ENCODE results near the gene BTBD10.

BTBD10 gene

DNA sequence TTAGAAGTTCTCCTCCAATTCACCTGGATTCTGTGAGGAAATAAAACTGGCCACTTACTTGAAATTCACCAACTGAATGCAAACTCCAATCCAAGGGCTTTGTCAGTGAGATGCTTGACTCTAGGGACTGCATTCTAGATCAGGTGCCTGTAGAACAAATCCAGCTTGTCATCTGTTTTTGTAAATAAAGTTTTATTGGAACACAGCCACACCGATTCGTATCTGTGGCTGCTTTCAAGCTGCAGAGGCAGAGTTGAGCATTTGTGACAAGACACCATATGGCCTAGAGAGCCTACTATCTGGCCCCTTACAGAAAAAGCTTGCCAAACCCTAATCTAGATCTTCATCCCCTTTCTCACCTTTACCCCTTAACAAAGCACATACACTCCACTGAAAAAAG, 82.3 kb downstream of the BTBD10 start:
- no peak for DNase-seq (ENCODE audit: low read depth)
- no peak overlapping the region for H3K4me3 ChIP-seq (replicated peaks; ENCODE audit: low read depth, low read length)
- TF ChIP-seq, protein P1, sequence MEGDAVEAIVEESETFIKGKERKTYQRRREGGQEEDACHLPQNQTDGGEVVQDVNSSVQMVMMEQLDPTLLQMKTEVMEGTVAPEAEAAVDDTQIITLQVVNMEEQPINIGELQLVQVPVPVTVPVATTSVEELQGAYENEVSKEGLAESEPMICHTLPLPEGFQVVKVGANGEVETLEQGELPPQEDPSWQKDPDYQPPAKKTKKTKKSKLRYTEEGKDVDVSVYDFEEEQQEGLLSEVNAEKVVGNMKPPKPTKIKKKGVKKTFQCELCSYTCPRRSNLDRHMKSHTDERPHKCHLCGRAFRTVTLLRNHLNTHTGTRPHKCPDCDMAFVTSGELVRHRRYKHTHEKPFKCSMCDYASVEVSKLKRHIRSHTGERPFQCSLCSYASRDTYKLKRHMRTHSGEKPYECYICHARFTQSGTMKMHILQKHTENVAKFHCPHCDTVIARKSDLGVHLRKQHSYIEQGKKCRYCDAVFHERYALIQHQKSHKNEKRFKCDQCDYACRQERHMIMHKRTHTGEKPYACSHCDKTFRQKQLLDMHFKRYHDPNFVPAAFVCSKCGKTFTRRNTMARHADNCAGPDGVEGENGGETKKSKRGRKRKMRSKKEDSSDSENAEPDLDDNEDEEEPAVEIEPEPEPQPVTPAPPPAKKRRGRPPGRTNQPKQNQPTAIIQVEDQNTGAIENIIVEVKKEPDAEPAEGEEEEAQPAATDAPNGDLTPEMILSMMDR (IDR thresholded peaks at IDR 0.05; ENCODE audit: low read length, missing control alignments) = no peak

DNA sequence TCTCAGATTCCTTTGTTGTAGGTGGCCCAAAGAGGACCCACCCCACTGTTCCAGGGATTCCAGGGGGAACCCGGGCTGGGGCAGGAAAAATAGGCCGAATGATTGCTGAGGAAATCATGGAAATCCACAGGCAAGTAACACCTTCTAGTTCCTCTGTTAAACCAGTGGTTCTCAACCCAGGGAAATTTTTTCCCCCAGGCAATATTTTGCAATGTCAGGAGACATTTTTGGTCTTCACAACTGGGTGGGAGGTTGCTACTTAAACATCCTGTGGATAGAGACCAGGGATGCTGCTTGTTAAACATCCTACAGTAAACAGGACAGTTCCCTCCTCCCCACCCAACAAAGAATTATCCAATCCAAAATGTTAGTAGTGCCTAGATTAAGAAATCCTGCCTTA, 84.7 kb downstream of the BTBD10 start:
- H3K4me3 ChIP-seq (replicated peaks; ENCODE audit: low read depth, low read length) = no peak overlapping the region
- TF ChIP-seq, protein P1 (IDR thresholded peaks at IDR 0.05; ENCODE audit: low read length, missing control alignments) = no peak
- no peak for DNase-seq (ENCODE audit: low read depth)

DNA sequence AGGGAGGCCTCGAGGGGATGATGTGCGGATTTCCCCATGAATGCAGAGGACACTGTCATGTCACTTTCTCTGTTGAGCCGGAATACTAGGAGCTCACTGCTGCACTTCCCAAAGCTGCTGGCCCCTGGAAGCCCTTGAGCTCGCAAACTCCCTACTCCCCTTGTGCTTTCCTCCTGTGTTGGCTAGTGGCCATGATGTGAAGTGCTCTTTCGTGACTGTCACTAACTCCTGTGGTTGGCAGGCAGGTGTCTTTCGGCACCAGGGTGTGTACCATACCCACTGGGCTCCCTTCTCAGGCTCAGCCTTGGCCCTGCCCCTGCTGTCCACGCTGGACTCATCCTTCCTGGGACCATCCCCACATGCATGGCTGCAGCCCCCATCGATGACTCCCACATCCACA, 86.2 kb downstream of the BTBD10 start:
- TF ChIP-seq, protein P1 (IDR thresholded peaks at IDR 0.05; ENCODE audit: low read length, missing control alignments) = no peak
- DNase-seq (ENCODE audit: low read depth) = no peak
- no peak overlapping the region for H3K4me3 ChIP-seq (replicated peaks; ENCODE audit: low read depth, low read length)

DNA sequence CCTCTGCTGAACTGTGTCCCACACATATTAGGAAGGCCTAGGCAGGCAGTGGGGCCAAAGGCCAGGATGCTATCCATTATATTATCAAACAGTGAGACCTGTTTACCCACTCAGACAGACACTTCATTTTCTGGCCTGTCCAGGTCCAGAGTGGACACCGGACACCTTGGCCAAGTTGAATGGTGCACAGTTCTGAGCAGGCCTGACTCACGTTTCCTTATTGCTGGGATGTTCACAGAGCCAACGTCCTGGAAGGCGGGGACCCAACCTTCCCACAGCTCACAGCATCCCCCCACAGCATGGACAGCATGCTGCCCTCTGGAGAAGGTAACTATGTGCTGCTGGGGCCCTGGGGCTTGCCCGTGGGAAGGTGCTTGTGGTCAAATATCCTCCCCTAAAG, 86.6 kb downstream of the BTBD10 start:
- DNase-seq (ENCODE audit: low read depth) = no peak
- TF ChIP-seq, protein P1 (IDR thresholded peaks at IDR 0.05; ENCODE audit: low read length, missing control alignments) = no peak
- H3K4me3 ChIP-seq (replicated peaks; ENCODE audit: low read depth, low read length) = no peak overlapping the region

DNA sequence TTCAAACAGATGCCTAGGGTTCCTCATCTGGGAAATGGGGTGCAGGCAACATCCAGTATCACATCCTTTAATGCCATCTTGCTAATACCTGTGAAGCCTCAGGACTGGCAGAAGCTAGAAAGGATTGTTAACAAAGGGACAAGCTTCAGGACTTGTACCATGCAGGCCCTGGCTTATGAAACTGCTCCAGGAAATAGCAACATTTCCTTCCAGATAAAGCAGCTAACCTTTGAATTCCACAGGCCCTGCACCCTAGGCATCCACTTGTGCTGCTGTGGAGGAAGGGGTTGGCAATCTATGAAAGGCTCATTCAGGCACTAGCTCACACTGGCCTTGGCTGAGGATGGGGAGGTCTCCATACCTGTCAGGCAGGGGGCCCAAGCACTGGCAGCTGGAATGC, 87.2 kb downstream of the BTBD10 start:
- DNase-seq (ENCODE audit: low read depth) = peak; percentile 54
- H3K4me3 ChIP-seq (replicated peaks; ENCODE audit: low read depth, low read length) = no peak overlapping the region
- TF ChIP-seq, protein P1 (IDR thresholded peaks at IDR 0.05; ENCODE audit: low read length, missing control alignments) = no peak

DNA sequence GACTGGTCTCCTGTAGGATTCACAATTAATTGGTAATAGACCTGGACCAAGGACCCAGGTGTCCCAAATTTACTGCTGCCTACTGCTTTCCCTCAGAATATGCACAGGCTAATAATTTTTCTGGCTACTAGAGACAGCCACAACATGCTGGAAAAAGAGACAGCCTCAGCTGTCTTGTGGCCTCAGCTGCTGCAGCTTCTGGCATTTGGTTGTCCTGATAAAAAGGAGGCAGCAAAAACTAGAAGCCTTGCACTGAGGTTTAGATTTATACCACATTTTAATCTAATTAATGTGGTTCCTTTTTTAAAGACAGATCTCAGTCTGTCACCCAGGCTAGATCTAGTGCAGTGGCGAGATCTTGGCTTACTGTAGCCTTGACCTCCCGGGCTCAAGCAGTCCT, 89.8 kb downstream of the BTBD10 start:
- TF ChIP-seq, protein P1 (IDR thresholded peaks at IDR 0.05; ENCODE audit: low read length, missing control alignments) = no peak
- no peak for DNase-seq (ENCODE audit: low read depth)
- H3K4me3 ChIP-seq (replicated peaks; ENCODE audit: low read depth, low read length) = no peak overlapping the region

DNA sequence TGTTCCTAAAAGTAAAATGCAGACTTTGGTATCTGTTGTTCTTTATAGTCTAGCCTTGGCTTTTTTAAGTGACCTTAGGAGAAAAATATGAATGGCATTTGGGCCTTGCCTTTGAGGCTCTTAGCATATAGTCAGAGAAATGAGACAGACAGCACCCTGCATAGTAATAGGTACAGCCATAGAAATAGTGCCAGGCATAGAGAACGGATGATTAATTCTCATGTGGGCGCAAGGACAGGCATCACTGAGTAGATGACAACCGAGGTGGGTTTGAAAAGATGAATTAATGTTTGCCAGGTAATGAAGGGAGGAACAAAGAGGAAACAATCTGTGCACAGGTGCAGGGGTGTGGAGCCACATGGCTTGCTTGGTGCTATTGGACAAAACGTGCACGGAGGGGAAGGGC, 95.0 kb downstream of the BTBD10 start:
- H3K4me3 ChIP-seq (replicated peaks; ENCODE audit: low read depth, low read length) = no peak overlapping the region
- TF ChIP-seq, protein P1 (IDR thresholded peaks at IDR 0.05; ENCODE audit: low read length, missing control alignments) = no peak
- peak; percentile 15 for DNase-seq (ENCODE audit: low read depth)
